H1 (cell line): ENCODE results near the gene SKIDA1. TPM values are rescaled to one million over a fixed set of nuclear protein-coding genes. Genes with fewer than 3 reads are reported as not detected.

Experiments
- CTCF ChIA-PET: fragments of 300-600 bp; sonication (Branson Sonifier 250); formaldehyde crosslinking; loops from one replicate; lab custom pipeline; 2021; ENCODE audit not compliant: partially characterized antibody; lab: Charles Lee
- POLR2A ChIA-PET: fragments of 300-600 bp; sonication (Branson Sonifier 250); formaldehyde crosslinking; loops from one replicate; lab custom pipeline; 2021; ENCODE audit warnings: inconsistent platforms; ENCODE audit not compliant: partially characterized antibody; lab: Charles Lee
- DNase-seq, 2 experiments: peaks; one replicate each; pipeline versions ENCODE4 v3.0.0 to v3.0.0-alpha.2; 2010 to 2022; ENCODE audit warnings: low spot score in 2 of 2, low read depth in 1 of 2, mixed read lengths in 1 of 2
- FAIRE-seq: peaks from 2 replicates; lab custom pipeline; 2011; peaks lifted over from hg19 to GRCh38; lab: Jason Lieb, UNC
- H2AFZ ChIP-seq: 2 replicates; pipeline ENCODE4 v1.8.1; 2012; ENCODE audit warnings: low read length, inconsistent platforms
- H2AK5ac ChIP-seq: 2 replicates; pipeline ENCODE4 v1.6.1; 2013; ENCODE audit warnings: low read depth, low read length
- H2BK120ac ChIP-seq: replicated peaks from 2 replicates; pipeline ENCODE3; 2013; ENCODE audit warnings: low read depth, low read length, inconsistent platforms
- H2BK12ac ChIP-seq: 2 replicates; pipeline ENCODE4 v1.6.1; 2013; ENCODE audit warnings: low read depth, low read length
- H2BK15ac ChIP-seq: 2 replicates; pipeline ENCODE4 v1.6.1; 2013; ENCODE audit warnings: low read length
- H2BK20ac ChIP-seq: 2 replicates; pipeline ENCODE4 v1.6.1; 2013; ENCODE audit warnings: low read length
- H2BK5ac ChIP-seq: 2 replicates; pipeline ENCODE4 v1.6.1; 2013; ENCODE audit warnings: low read depth, low read length
- H3K14ac ChIP-seq: 2 replicates; pipeline ENCODE4 v1.6.1; 2013; ENCODE audit warnings: inconsistent platforms; ENCODE audit not compliant: insufficient read length
- H3K18ac ChIP-seq: 2 replicates; pipeline ENCODE4 v1.6.1; 2013; ENCODE audit warnings: low read length; ENCODE audit errors: extremely low read depth
- H3K23ac ChIP-seq: 2 replicates; pipeline ENCODE4 v1.6.1; 2013; ENCODE audit warnings: inconsistent platforms; ENCODE audit not compliant: insufficient read length
- H3K23me2 ChIP-seq: 2 replicates; pipeline ENCODE4 v1.6.1; 2013; ENCODE audit warnings: low read depth, low read length
- H3K27ac ChIP-seq: 2 replicates; pipeline ENCODE4 v1.6.1; 2011; ENCODE audit warnings: low read depth, low read length, inconsistent platforms
- H3K27me3 ChIP-seq, 4 experiments: replicated peaks in 1 of 4; 1 replicate in 1 of 4; 2 replicates in 3 of 4; pipeline versions ENCODE4 v1.6.1 to v1.8.1; 2011 to 2013; ENCODE audit warnings: low read length in 3 of 4, mild to moderate bottlenecking in 3 of 4, inconsistent platforms in 2 of 4, mixed read lengths in 2 of 4, moderate library complexity in 1 of 4; ENCODE audit not compliant: control insufficient read depth in 3 of 4, insufficient read depth in 3 of 4; ENCODE audit errors: extremely low read depth in 1 of 4
- H3K36me3 ChIP-seq, 4 experiments: 2 replicates each; pipeline versions ENCODE4 v1.6.1 to v1.8.1; 2011 to 2013; ENCODE audit warnings: mild to moderate bottlenecking in 4 of 4, low read length in 3 of 4, moderate library complexity in 2 of 4, control low read depth in 1 of 4, inconsistent platforms in 1 of 4; ENCODE audit not compliant: insufficient read depth in 4 of 4, control insufficient read depth in 2 of 4
- H3K4ac ChIP-seq: replicated peaks from 2 replicates; pipeline ENCODE3; 2013; ENCODE audit warnings: low read length, low read depth, mixed read lengths, inconsistent platforms; ENCODE audit not compliant: insufficient read length
- H3K4me1 ChIP-seq, 4 experiments: replicated peaks in 1 of 4; 1 replicate in 1 of 4; 2 replicates in 3 of 4; pipeline versions ENCODE4 v1.6.1 to v1.8.1; 2011 to 2013; ENCODE audit warnings: low read length in 3 of 4, inconsistent platforms in 2 of 4, mixed read lengths in 1 of 4; ENCODE audit not compliant: insufficient read depth in 4 of 4, control insufficient read depth in 3 of 4
- H3K4me2 ChIP-seq, 2 experiments: 2 replicates each; pipeline versions ENCODE4 v1.6.1 to v1.8.1; 2011 to 2013; ENCODE audit warnings: low read depth in 2 of 2, low read length in 2 of 2, control low read depth in 1 of 2, inconsistent platforms in 1 of 2, mild to moderate bottlenecking in 1 of 2; ENCODE audit not compliant: insufficient read depth in 1 of 2
- H3K4me3 ChIP-seq, 4 experiments: fragments of 200-600, 300-600 bp in 1 of 4; sonication (generic), shearing (Covaris generic), sonication (Bioruptor Twin) in 1 of 4; 2 replicates each; pipeline versions ENCODE4 v1.5.1 to v1.8.1; 2011 to 2016; ENCODE audit warnings: low read length in 4 of 4, low read depth in 3 of 4, control low read depth in 2 of 4, inconsistent platforms in 2 of 4, mild to moderate bottlenecking in 2 of 4, mixed read lengths in 1 of 4, moderate library complexity in 1 of 4; ENCODE audit not compliant: insufficient read depth in 2 of 4; ENCODE audit errors: extremely low read depth in 1 of 4
- H3K56ac ChIP-seq: replicated peaks from 2 replicates; pipeline ENCODE3; 2013; ENCODE audit warnings: low read depth, mild to moderate bottlenecking, mixed read lengths, low read length, inconsistent platforms; ENCODE audit not compliant: insufficient read length
- H3K79me1 ChIP-seq: 2 replicates; pipeline ENCODE4 v1.6.1; 2013; ENCODE audit warnings: low read depth, low read length, control low read depth
- H3K79me2 ChIP-seq, 2 experiments: 2 replicates each; pipeline versions ENCODE4 v1.6.1 to v1.8.1; 2012 to 2013; ENCODE audit warnings: low read length in 2 of 2, mild to moderate bottlenecking in 2 of 2, inconsistent platforms in 1 of 2; ENCODE audit not compliant: insufficient read depth in 2 of 2, control insufficient read depth in 1 of 2
- H3K9ac ChIP-seq, 4 experiments: replicated peaks in 1 of 4; 1 replicate in 1 of 4; 2 replicates in 3 of 4; pipeline versions ENCODE4 v1.6.1 to v1.8.1; 2011 to 2013; ENCODE audit warnings: low read depth in 3 of 4, low read length in 3 of 4, control low read depth in 2 of 4, mild to moderate bottlenecking in 2 of 4, moderate library complexity in 2 of 4, inconsistent platforms in 1 of 4; ENCODE audit errors: extremely low read depth in 1 of 4
- H3K9me3 ChIP-seq, 2 experiments: 2 replicates each; pipeline versions ENCODE4 v1.6.1 to v1.8.1; 2012 to 2013; ENCODE audit warnings: mild to moderate bottlenecking in 2 of 2, moderate library complexity in 2 of 2, control low read depth in 1 of 2, inconsistent platforms in 1 of 2, low read depth in 1 of 2, low read length in 1 of 2, mixed read lengths in 1 of 2; ENCODE audit not compliant: insufficient read depth in 2 of 2
- H4K20me1 ChIP-seq, 2 experiments: replicated peaks in 1 of 2; 2 replicates each; pipeline versions ENCODE3 to v1.8.1; 2011 to 2013; ENCODE audit warnings: inconsistent platforms in 2 of 2, low read length in 2 of 2, mild to moderate bottlenecking in 1 of 2; ENCODE audit not compliant: insufficient read depth in 2 of 2, control insufficient read depth in 1 of 2
- H4K5ac ChIP-seq: 2 replicates; pipeline ENCODE4 v1.6.1; 2013; ENCODE audit warnings: low read length, low read depth, mixed read lengths, inconsistent platforms; ENCODE audit not compliant: insufficient read length
- H4K8ac ChIP-seq: 2 replicates; pipeline ENCODE4 v1.8.0; 2013; ENCODE audit warnings: mild to moderate bottlenecking, moderate library complexity, low read length, inconsistent platforms; ENCODE audit not compliant: insufficient read depth; ENCODE audit errors: extremely low read depth
- H4K91ac ChIP-seq: replicated peaks from 2 replicates; pipeline ENCODE3; 2013; ENCODE audit warnings: low read length, mixed read lengths, inconsistent platforms; ENCODE audit not compliant: insufficient read length
- CTBP2 ChIP-seq: IDR thresholded peaks from 2 replicates; pipeline ENCODE4 v1.7.0; 2011; ENCODE audit warnings: borderline replicate concordance, mild to moderate bottlenecking, moderate library complexity, mixed read lengths, low read length; ENCODE audit not compliant: insufficient read depth, insufficient read length
- EGR1 ChIP-seq: IDR thresholded peaks from 2 replicates; pipeline ENCODE4 v1.6.1; 2011; ENCODE audit warnings: low read depth, low read length, borderline replicate concordance
- KDM1A ChIP-seq: fragments of 200-600, 300-600 bp; sonication (generic); IDR thresholded peaks from 2 replicates; pipeline ENCODE4 v1.7.1; 2016; ENCODE audit warnings: mild to moderate bottlenecking, low read length, borderline replicate concordance
- PHF8 ChIP-seq: fragments of 200-600 bp; sonication (generic); conservative IDR thresholded peaks from 2 replicates; pipeline ENCODE4 v1.7.1; 2012; ENCODE audit warnings: low read depth, mild to moderate bottlenecking, inconsistent platforms, low read length, moderate library complexity
- POLR2AphosphoS5 ChIP-seq: IDR thresholded peaks from 2 replicates; pipeline ENCODE4 v1.6.1; 2011; ENCODE audit warnings: low read depth, low read length
- SAP30 ChIP-seq: fragments of 300-600 bp; sonication (generic); IDR thresholded peaks from 2 replicates; pipeline ENCODE4 v1.7.1; 2012; ENCODE audit warnings: low read length, moderate library complexity, mild to moderate bottlenecking, inconsistent platforms; ENCODE audit not compliant: insufficient read depth, insufficient replicate concordance
- SP1 ChIP-seq: IDR thresholded peaks from 2 replicates; pipeline ENCODE4 v1.6.1; 2011; ENCODE audit warnings: low read depth, low read length
- SUZ12 ChIP-seq: fragments of 200-600 bp; sonication (generic); IDR thresholded peaks from 2 replicates; pipeline ENCODE4 v1.6.1; 2012; ENCODE audit warnings: mild to moderate bottlenecking, inconsistent platforms, low read length, moderate library complexity, mixed read lengths
- TAF1 ChIP-seq: IDR thresholded peaks from 2 replicates; pipeline ENCODE4 v1.6.1; 2011; ENCODE audit warnings: mild to moderate bottlenecking, low read depth, low read length
- TAF7 ChIP-seq: optimal IDR thresholded peaks from 2 replicates; pipeline ENCODE3; 2011; ENCODE audit warnings: low read depth, mild to moderate bottlenecking, inconsistent platforms, low read length, moderate library complexity, borderline replicate concordance
- TCF12 ChIP-seq: IDR thresholded peaks from 2 replicates; pipeline ENCODE4 v1.6.1; 2011; ENCODE audit warnings: low read depth, mild to moderate bottlenecking, low read length
- ZNF274 ChIP-seq: IDR thresholded peaks from 2 replicates; pipeline ENCODE4 v1.7.0; 2012; ENCODE audit warnings: low read length, borderline replicate concordance; ENCODE audit errors: extremely low read depth
- WGBS, 2 experiments: shearing (Covaris generic) in 1 of 2; methylation state at CpG; one replicate each; pipeline versions ENCODE4 v1.1.6 to v1.1.7; 2013 to 2015; ENCODE audit warnings: low lambda C conversion rate in 2 of 2, mixed read lengths in 2 of 2, inconsistent platforms in 1 of 2, low coverage in 1 of 2, missing lambda C conversion rate in 1 of 2; ENCODE audit not compliant: insufficient replicate concordance in 2 of 2, insufficient coverage in 1 of 2, insufficient read length in 1 of 2; ENCODE audit errors: extremely low coverage in 1 of 2, missing lambda C conversion rate in 1 of 2; 5-methylcytosine and 5-hydroxymethylcytosine counted together
- polyA plus RNA-seq, 7 experiments: library from polyadenylated mRNA; depleted of rRNA in 3 of 7; stranded (reverse) in 5 of 7; unstranded in 2 of 7; fragments of >200 nt in 5 of 7; fragments of 200-250 nt in 2 of 7; gene quantifications; 1 replicate in 5 of 7; 2 replicates in 1 of 7; 4 replicates in 1 of 7; pipeline versions ENCODE4 v1.2.1 to v1.2.3, GENCODE V29; 2011 to 2013; ENCODE audit warnings: missing spikeins in 2 of 7, mixed read lengths in 2 of 7
- total RNA-seq: library from RNA; stranded (reverse); fragmentation: NEBNext Ultra II Directional; extraction: Animal tissue kit (Norgen Biotek cat#: 25700); gene quantifications from 2 replicates; pipeline ENCODE4 v1.2.1, GENCODE V29; 2021
- TF ChIP-seq, protein P1 (sequence below): IDR thresholded peaks from 2 replicates; pipeline ENCODE4 v1.6.1; 2011; ENCODE audit warnings: low read length, improper control_type of control experiment

The SKIDA1 gene
- total and polyA plus RNA-seq, 2 of the 8 experiments (the other 6 are each of a cell fraction or from before 2014, with no cell fraction given) = 1.5 to 8.0 TPM

DNA sequence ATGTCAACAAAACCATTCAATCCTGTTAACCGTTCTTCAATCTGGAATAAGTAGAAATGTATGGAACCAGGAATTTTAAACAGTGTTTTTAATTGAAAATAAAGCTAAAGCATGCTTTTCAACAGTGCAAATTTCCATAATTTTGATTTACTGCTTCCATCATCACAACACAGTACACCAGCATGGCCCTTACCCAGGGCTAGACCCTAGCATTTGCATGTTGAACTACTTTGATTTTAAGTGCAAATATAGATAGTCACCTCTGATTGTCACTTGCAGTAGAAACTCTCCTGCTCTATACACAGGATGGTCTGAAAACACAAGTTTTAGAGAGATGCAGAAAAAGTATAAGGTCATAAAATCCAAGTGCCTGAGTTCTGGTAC is 12.1 kb downstream of the SKIDA1 start:
- FAIRE-seq (no peak), DNase-seq (no peak)
- Histone ChIP-seq H2BK5ac (no peak overlapping the region), H2AFZ (no peak overlapping the region), H3K4me2 (peak overlapping the region; percentile 39 to 100), H3K14ac (no peak overlapping the region), H2BK15ac (no peak overlapping the region), H4K8ac (no peak overlapping the region), H2AK5ac (no peak overlapping the region), H2BK20ac (no peak overlapping the region), H3K23me2 (peaks cover 30% of the 10 kb centered on the region), H3K9ac (no peak overlapping the region; a peak in 1 of 7 replicates), H3K27me3 (no peaks in the 10 kb centered on the region; a peak in 2 of 7 replicates), H3K36me3 (no peaks in the 10 kb centered on the region), H3K4me1 (peaks cover 4 to 34% (median 18%) of the 10 kb centered on the region in 4 experiments; a peak in 6 of 7 replicates), H4K91ac (no peak overlapping the region), H4K5ac (peak overlapping the region; percentile 46), H3K4ac (no peak overlapping the region), H3K79me1 (no peaks in the 10 kb centered on the region), H3K56ac (no peak overlapping the region), H3K9me3 (no peaks in the 10 kb centered on the region), H4K20me1 (peaks cover 0 to 2% of the 10 kb centered on the region in 2 experiments), H2BK120ac (no peak overlapping the region), H3K18ac (no peak overlapping the region), H3K23ac (no peak overlapping the region), H3K79me2 (peaks cover 0 to 57% of the 10 kb centered on the region in 2 experiments; a peak in 3 of 4 replicates), H3K4me3 (peak overlapping the region in 2 of 4 experiments; percentile 22 to 69; a peak in 5 of 8 replicates), H2BK12ac (no peak overlapping the region), H3K27ac (no peak overlapping the region)
- 67% methylated on average over 1 of the region's 1 CpG; no CpG with 5 or more reads in 1 of the 2 experiments for whole genome bisulfite sequencing, 2 experiments
- CTCF ChIA-PET = interaction anchor here (4.2 kb wide), 1 partner anchor 18 kb away, joined by 24 read pairs; no protein-coding TSS in a partner anchor
- POLR2A ChIA-PET = interaction anchor here (1.0 to 17.3 kb wide), 3 partner anchors 9 to 19 kb away, joined by 4 to 352 read pairs (median 322); partner anchors contain the start of gene SKIDA1
- TF ChIP-seq SP1 (no peak), ZNF274 (no peak), CTBP2 (no peak), SUZ12 (no peak), PHF8 (no peak), TAF7 (no peak), POLR2AphosphoS5 (no peak), TAF1 (no peak), KDM1A (no peak), EGR1 (no peak), SAP30 (no peak), TCF12 (no peak)
- TF ChIP-seq, protein P1, sequence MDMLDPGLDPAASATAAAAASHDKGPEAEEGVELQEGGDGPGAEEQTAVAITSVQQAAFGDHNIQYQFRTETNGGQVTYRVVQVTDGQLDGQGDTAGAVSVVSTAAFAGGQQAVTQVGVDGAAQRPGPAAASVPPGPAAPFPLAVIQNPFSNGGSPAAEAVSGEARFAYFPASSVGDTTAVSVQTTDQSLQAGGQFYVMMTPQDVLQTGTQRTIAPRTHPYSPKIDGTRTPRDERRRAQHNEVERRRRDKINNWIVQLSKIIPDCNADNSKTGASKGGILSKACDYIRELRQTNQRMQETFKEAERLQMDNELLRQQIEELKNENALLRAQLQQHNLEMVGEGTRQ = no peak
